HG02870 (cell line): ENCODE data around the gene EIF2D.

Source experiments
- ATAC-seq: cut with Tn5 transposase; IDR thresholded peaks from one replicate; pipeline ENCODE4 v1.9.1; 2021; ENCODE audit warnings: mild to moderate bottlenecking, moderate library complexity; ENCODE audit not compliant: unreplicated experiment

EIF2D gene

DNA sequence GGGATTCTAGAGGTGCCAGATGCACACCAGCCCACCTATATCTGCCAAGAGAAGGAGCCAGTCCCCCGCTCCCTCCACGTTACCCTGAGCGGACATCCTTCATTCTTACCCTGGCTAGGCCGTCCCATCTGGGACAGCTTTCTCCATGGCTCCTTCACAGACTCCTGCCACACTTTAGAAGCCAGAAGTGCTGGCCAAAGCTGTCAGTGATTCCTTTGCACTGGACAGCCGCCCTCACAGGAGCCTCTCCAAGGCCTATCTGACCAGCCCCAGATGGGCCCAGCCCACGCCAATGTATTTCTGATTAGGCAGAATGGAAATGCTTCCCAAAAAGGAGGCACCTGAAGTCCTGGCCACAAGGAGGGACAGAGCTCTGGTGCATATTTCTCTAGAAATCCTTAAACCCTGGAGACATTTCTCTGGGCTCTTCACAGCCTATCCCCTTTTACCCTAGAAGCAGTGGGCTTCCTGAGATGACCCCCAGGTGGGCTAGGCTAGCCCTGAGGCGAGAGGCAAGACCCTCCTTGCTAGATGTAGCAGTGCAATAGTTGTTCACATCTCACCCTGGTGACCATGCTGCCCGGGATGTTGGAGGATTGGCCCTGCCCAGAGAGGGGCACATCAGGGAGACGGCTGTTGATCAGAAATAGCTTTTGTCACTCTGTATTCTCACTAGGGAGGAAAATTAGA, 60.8 kb downstream of the EIF2D start:
- no peak for ATAC-seq

DNA sequence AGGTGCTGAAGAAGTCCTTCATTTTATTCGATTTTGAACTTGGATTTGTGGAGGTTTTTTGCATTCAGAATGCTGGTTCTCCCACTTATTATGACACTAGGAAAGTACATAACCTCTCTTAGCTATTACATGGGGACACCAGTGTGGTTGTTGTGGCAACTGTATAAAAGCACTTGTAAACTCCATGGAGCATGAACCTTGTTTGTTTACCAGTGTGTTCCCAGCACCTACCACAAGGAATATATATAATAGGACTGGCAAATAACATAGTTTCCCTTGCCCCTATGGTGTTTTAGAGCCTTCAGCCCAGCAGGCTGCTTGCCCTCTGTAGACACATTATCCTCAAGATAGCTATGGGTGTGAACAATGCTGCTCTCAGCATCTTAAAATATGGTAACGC, 61.8 kb downstream of the EIF2D start:
- ATAC-seq = no peak

DNA sequence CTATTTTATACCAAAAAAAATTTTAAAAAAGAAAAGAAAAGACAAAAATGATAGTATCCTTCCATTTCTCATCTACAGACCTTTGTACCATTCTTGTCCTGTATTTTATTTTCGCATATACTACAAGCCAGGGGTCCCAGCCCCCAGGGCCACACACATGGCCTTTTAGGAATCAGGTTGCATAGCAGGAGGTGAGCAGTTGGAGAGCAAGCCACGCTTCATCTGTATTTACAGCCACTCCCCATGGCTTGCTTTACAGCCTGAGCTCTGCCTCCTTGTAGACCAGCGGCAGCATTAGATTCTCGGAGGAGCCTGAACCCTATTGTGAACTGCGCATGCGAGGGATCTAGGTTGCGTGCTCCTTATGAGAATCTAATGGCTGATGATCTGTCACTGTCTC, 65.2 kb downstream of the EIF2D start:
- ATAC-seq = no peak

DNA sequence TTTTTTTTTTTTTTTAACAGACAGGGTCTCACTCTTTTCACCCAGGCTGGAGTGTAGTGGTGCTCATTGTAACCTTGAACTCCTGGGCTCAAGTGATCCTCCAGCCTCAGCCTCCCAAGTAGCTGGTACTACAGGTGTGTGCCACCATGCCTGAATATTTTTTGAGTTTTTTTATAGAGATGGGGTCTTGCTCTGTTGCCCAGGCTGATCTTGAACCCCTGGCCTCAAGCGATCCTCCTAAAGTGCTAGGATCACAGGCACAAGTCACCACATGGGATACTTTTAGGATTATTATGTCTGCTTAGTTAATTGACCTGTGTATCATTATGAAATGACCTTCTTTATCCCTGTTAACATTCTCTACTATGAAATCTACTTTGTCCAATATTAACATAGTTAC, 66.9 kb downstream of the EIF2D start:
- ATAC-seq = no peak

DNA sequence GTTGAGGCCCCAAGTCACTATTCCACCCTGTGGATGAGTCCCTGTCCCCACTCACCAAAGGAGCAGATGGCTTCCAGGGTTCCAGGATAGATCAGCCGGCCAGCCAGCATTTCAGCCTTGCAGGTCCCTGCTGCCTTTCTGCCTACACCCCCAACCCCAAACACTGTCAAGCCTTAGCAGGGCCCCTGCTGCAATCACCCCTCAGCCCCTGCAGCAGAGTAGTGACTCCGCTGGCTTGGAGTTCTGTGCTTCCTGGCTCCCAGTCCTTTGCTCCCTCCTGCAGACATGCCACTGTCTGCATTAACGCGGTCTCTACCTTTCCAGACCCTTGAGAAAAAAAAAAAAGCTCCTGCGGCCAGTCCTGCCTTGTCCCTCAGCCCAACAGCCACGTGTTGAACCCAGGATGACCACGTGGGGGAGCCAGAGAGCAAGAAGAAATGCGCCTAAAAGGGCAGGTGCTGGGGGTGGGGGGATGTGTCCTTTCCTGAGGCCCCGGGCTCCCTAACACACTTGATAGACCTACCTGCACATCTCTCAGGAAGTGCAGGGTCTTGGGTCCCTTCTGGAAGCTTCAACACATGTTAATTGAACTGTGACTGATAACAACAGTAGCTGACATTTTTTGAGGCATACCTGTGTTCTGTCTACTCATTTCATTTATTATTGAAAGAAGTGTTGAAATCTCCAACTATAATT, 67.6 kb downstream of the EIF2D start:
- no peak for ATAC-seq
